ENCODE measurements around the gene ZNHIT1.
A peak's percentile ranks its signal among the peaks of the same experiment; 100 is the strongest.
"Not testable (repeated sequence)": the region's sequence is repeated elsewhere in the genome, so short reads cannot be mapped to it uniquely, and the experiment has no call there.

ZNHIT1 gene

GRCh38 chr7:101243646-101244374 lies 25.8 kb downstream of the ZNHIT1 start:
- no peak for DNase-seq

GRCh38 chr7:101244375-101245146 lies 26.6 kb downstream of the ZNHIT1 start, which contains the start of gene FIS1:
Gene FIS1 (minus strand): TSS chr7:101245081. CDS start chr7:101245004, 77 bp downstream.
- peak; percentile 95 for DNase-seq

GRCh38 chr7:101245147-101245668 lies 27.2 kb downstream of the ZNHIT1 start:
- DNase-seq, result no peak

- no peak for DNase-seq
Measured at GRCh38 chr7:101248276-101248675, 30.3 kb downstream of the ZNHIT1 start.

GRCh38 chr7:101250324-101250723 lies 32.4 kb downstream of the ZNHIT1 start:
- DNase-seq, result no peak

GRCh38 chr7:101251871-101252659 lies 34.1 kb downstream of the ZNHIT1 start:
- peak; percentile 100 for DNase-seq

GRCh38 chr7:101253199-101253598 lies 35.2 kb downstream of the ZNHIT1 start:
- DNase-seq, result not testable (repeated sequence)

GRCh38 chr7:101255796-101256195 lies 37.8 kb downstream of the ZNHIT1 start:
- no peak for DNase-seq

GRCh38 chr7:101258243-101258731 lies 40.3 kb downstream of the ZNHIT1 start:
- no peak for DNase-seq

GRCh38 chr7:101264102-101264706 lies 46.2 kb downstream of the ZNHIT1 start:
- DNase-seq, result not testable (repeated sequence)

GRCh38 chr7:101265622-101266516 lies 47.9 kb downstream of the ZNHIT1 start:
- no peak for DNase-seq

GRCh38 chr7:101269664-101270063 lies 51.7 kb downstream of the ZNHIT1 start:
- no peak for DNase-seq

GRCh38 chr7:101271021-101271420 lies 53.1 kb downstream of the ZNHIT1 start:
- no peak for DNase-seq

- no peak for DNase-seq
Measured at GRCh38 chr7:101273206-101273605, 55.2 kb downstream of the ZNHIT1 start.

Data from activated naive CD4-positive, alpha-beta T cell treated with Interleukin-2 at 50 U/mL for 16 hours (primary cell).